Endodermal cell (in vitro differentiated cells): Measurements from ENCODE around the gene SLIT3. TPM values are rescaled to one million over a fixed set of nuclear protein-coding genes. Genes with fewer than 3 reads are reported as not detected.
"Not testable (repeated sequence)": the region's sequence is repeated elsewhere in the genome, so short reads cannot be mapped to it uniquely, and the experiment has no call there.

Experiments used
- DNase-seq: peaks from one replicate; pipeline ENCODE4 v3.0.0-alpha.2; 2017
- H3K27ac ChIP-seq: 2 replicates; pipeline ENCODE4 v1.5.1; 2013; ENCODE audit warnings: mild to moderate bottlenecking, low read depth, low read length, moderate library complexity
- H3K27me3 ChIP-seq: 2 replicates; pipeline ENCODE4 v1.6.1; 2013; ENCODE audit warnings: mild to moderate bottlenecking, low read length, moderate library complexity; ENCODE audit not compliant: insufficient read depth, control insufficient read depth, poor library complexity, severe bottlenecking
- H3K36me3 ChIP-seq: 2 replicates; pipeline ENCODE4 v1.7.0; 2013; ENCODE audit warnings: mild to moderate bottlenecking, low read length, moderate library complexity; ENCODE audit not compliant: control insufficient read depth, insufficient read depth
- H3K4me1 ChIP-seq: one replicate; pipeline ENCODE4 v1.7.0; 2013; ENCODE audit warnings: low read length; ENCODE audit not compliant: control insufficient read depth, insufficient read depth
- H3K4me3 ChIP-seq: 2 replicates; pipeline ENCODE4 v1.5.1; 2013; ENCODE audit warnings: mild to moderate bottlenecking, low read length, moderate library complexity
- H3K9ac ChIP-seq: 2 replicates; pipeline ENCODE4 v1.6.1; 2013; ENCODE audit warnings: mild to moderate bottlenecking, low read length, moderate library complexity; ENCODE audit not compliant: poor library complexity, severe bottlenecking; ENCODE audit errors: extremely low read depth
- H3K9me3 ChIP-seq: 2 replicates; pipeline ENCODE4 v1.6.1; 2013; ENCODE audit warnings: mild to moderate bottlenecking, low read length, moderate library complexity; ENCODE audit not compliant: control insufficient read depth
- H3K27ac Mint-ChIP-seq: 2 replicates; pipeline ENCODE4 v1.8.0; 2020; ENCODE audit warnings: mixed read lengths
- H3K27me3 Mint-ChIP-seq: 2 replicates; pipeline ENCODE4 v1.8.0; 2021; ENCODE audit warnings: mild to moderate bottlenecking, mixed read lengths; ENCODE audit not compliant: insufficient read depth
- H3K36me3 Mint-ChIP-seq: 2 replicates; pipeline ENCODE4 v1.8.0; 2020; ENCODE audit warnings: low read depth, mixed read lengths
- H3K4me1 Mint-ChIP-seq: 2 replicates; pipeline ENCODE4 v1.8.0; 2020; ENCODE audit warnings: mixed read lengths
- H3K4me3 Mint-ChIP-seq: 2 replicates; pipeline ENCODE4 v1.8.0; 2020; ENCODE audit warnings: mild to moderate bottlenecking, moderate library complexity, mixed read lengths
- H3K9me3 Mint-ChIP-seq: 2 replicates; pipeline ENCODE4 v1.8.0; 2020; ENCODE audit warnings: mild to moderate bottlenecking, mixed read lengths
- CTCF ChIP-seq: fragments of 200-600 bp; sonication (generic); conservative IDR thresholded peaks from 2 replicates; pipeline ENCODE4 v1.5.0; 2021; ENCODE audit warnings: antibody characterized with exemption, mild to moderate bottlenecking
- WGBS, 2 experiments: methylation state at CpG; one replicate each; pipeline versions ENCODE4 v1.1.5 to v1.1.7; 2013; ENCODE audit warnings: missing lambda C conversion rate in 2 of 2, mixed read lengths in 1 of 2; ENCODE audit not compliant: insufficient coverage in 1 of 2, insufficient read length in 1 of 2; 5-methylcytosine and 5-hydroxymethylcytosine counted together
- total RNA-seq, 2 donors: library from RNA; stranded (reverse); fragmentation: NEBNext Ultra II Directional in 1 of 2; extraction: Animal tissue kit (Norgen Biotek cat#: 25700) in 1 of 2; gene quantifications; 2 replicates in 1 of 2; 3 replicates in 1 of 2; pipeline ENCODE4 v1.2.1, GENCODE V29; 2021

Gene SLIT3
- total RNA-seq, 2 donors from 2014 or later = 2.5 to 3.4 TPM

GRCh38 chr5:169147534-169147933 is 153.4 kb downstream of the SLIT3 start:
- WGBS, 2 experiments = 90 to 93% methylated on average over 3 to 4 of the region's 4 CpGs

GRCh38 chr5:169146158-169146557 is 154.8 kb downstream of the SLIT3 start:
- no peak overlapping the region for H3K4me3 ChIP-seq
- Mint-ChIP-seq H3K36me3 (no peaks in the 10 kb centered on the region), H3K4me3 (no peak overlapping the region), H3K9me3 (no peaks in the 10 kb centered on the region), H3K4me1 (peaks cover 11% of the 10 kb centered on the region), H3K27me3 (no peaks in the 10 kb centered on the region), H3K27ac (no peak overlapping the region)
- WGBS, 2 experiments = 89 to 96% methylated on average over 8 of the region's 8 CpGs
- H3K36me3 ChIP-seq = no peaks in the 10 kb centered on the region
- H3K27me3 ChIP-seq = no peaks in the 10 kb centered on the region
- H3K4me1 ChIP-seq = no peaks in the 10 kb centered on the region
- no peak for DNase-seq
- H3K9ac ChIP-seq = no peak overlapping the region
- H3K27ac ChIP-seq = no peak overlapping the region
- no peak for TF ChIP-seq CTCF
- H3K9me3 ChIP-seq = no peaks in the 10 kb centered on the region

More at GRCh38 chr5:169147534-169147933, 153.4 kb downstream of the SLIT3 start:
- Mint-ChIP-seq H3K27me3 (no peaks in the 10 kb centered on the region), H3K4me3 (no peak overlapping the region), H3K36me3 (no peaks in the 10 kb centered on the region), H3K4me1 (peaks cover 21% of the 10 kb centered on the region), H3K9me3 (no peaks in the 10 kb centered on the region), H3K27ac (no peak overlapping the region)
- Histone ChIP-seq H3K9me3 (no peaks in the 10 kb centered on the region), H3K27ac (no peak overlapping the region), H3K4me1 (no peaks in the 10 kb centered on the region), H3K27me3 (no peaks in the 10 kb centered on the region), H3K36me3 (no peaks in the 10 kb centered on the region), H3K9ac (no peak overlapping the region), H3K4me3 (no peak overlapping the region)
- DNase-seq = no peak
- TF ChIP-seq CTCF = no peak

- DNase-seq = no peak
- Mint-ChIP-seq H3K4me3 (no peak overlapping the region), H3K36me3 (no peaks in the 10 kb centered on the region), H3K27me3 (no peaks in the 10 kb centered on the region), H3K9me3 (no peaks in the 10 kb centered on the region), H3K27ac (no peak overlapping the region), H3K4me1 (peaks cover 2% of the 10 kb centered on the region)
- 94 to 100% methylated on average over 1 to 3 of the region's 3 CpGs for WGBS, 2 experiments
- Histone ChIP-seq H3K9ac (no peak overlapping the region), H3K27ac (no peak overlapping the region), H3K27me3 (no peaks in the 10 kb centered on the region), H3K4me1 (no peaks in the 10 kb centered on the region), H3K9me3 (no peaks in the 10 kb centered on the region), H3K36me3 (no peaks in the 10 kb centered on the region), H3K4me3 (no peak overlapping the region)
- TF ChIP-seq CTCF = no peak
These were observed 158.5 kb downstream of the SLIT3 start for GRCh38 chr5:169142264-169142970.

- not testable (repeated sequence) for H3K4me3 Mint-ChIP-seq, H3K4me1 ChIP-seq, H3K9ac ChIP-seq, H3K27ac Mint-ChIP-seq, H3K9me3 ChIP-seq, H3K27ac ChIP-seq, H3K4me3 ChIP-seq, DNase-seq, H3K4me1 Mint-ChIP-seq, H3K36me3 ChIP-seq, H3K27me3 Mint-ChIP-seq, H3K27me3 ChIP-seq, H3K36me3 Mint-ChIP-seq, H3K9me3 Mint-ChIP-seq
- WGBS, 2 experiments = 90% methylated on average over 8 of the region's 9 CpGs; no CpG with 5 or more reads in 1 of the 2 experiments
These were observed 160.7 kb downstream of the SLIT3 start for GRCh38 chr5:169140215-169140614.
